Posterior cingulate gyrus (tissue), 11 donors: ENCODE data around the gene WDR43.

ENCODE experiments used
- DNase-seq, 10 donors: peaks; one replicate each; pipeline versions ENCODE4 v3.0.0 to v3.0.0-alpha.2; 2020 to 2021; ENCODE audit warnings: mixed read lengths in 3 of 10
- intact Hi-C: fragments of 100-400 bp; cut with DNase I; formaldehyde crosslinking; loops from one replicate; pipeline ENCODE4 v1.15.1; 2023

WDR43 gene, protein sequence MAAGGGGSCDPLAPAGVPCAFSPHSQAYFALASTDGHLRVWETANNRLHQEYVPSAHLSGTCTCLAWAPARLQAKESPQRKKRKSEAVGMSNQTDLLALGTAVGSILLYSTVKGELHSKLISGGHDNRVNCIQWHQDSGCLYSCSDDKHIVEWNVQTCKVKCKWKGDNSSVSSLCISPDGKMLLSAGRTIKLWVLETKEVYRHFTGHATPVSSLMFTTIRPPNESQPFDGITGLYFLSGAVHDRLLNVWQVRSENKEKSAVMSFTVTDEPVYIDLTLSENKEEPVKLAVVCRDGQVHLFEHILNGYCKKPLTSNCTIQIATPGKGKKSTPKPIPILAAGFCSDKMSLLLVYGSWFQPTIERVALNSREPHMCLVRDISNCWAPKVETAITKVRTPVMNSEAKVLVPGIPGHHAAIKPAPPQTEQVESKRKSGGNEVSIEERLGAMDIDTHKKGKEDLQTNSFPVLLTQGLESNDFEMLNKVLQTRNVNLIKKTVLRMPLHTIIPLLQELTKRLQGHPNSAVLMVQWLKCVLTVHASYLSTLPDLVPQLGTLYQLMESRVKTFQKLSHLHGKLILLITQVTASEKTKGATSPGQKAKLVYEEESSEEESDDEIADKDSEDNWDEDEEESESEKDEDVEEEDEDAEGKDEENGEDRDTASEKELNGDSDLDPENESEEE

DNA sequence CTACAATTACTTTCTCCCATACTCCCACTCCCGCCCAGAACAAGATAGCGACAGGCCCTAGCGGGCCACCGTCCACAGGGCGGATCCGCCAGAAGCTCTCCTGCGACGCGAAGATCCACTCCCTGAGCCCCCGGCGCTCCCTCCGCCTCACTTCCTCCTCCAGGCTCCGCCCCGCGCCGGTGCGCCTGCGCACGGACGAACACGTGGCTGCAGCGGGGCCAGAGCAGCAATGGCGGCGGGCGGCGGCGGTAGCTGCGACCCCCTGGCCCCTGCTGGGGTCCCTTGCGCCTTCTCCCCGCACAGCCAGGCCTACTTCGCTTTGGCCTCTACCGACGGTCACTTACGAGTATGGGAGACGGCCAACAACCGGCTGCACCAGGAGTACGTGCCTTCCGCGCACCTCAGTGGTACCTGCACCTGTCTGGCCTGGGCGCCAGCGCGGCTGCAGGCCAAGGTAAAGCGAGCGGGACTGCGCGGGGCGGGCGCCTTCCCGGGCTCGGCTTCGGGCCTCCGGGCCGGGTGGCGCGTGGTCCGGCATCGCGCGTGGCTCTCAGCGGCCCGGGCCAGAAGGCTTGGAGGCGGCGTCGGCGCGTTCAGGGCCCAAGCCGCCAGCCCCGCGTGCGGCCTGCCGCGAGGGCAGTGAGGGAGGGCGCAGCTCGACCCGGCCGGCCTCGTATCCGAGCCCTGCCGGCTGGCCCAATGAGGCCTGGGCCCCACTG lies at the start of gene WDR43:
TSS of gene WDR43 (plus strand) at position 198 of the 719 bp plus-strand sequence. CDS start at position 230, 32 bp downstream.
- intact Hi-C loops: loop anchor here (2.0 kb wide), 1 partner anchor 24 kb away; the partner anchor contains the start of gene TRMT61B
- DNase-seq: peak; percentile 92 to 100 (median 97)

DNA sequence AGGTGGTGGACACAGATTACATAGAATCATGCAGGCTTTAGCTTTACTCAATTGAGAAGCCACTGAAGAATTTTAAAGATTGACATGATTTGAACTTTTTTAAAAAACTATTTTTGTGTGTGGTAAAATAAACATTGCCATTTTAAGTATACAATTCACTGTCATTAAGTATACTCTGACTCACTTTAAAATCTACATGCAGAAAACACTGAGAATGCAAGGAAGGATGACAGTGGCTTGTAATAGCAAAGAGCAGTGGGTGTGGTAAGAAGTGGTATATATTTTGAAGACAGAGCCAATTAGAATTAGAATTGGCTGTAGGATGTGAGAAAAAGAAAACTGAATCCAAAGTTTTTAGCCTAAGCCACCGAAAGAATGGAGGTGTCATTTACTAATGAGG lies 39.3 kb upstream of the WDR43 start:
- intact Hi-C loops: no loop called here
- no peak for DNase-seq

DNA sequence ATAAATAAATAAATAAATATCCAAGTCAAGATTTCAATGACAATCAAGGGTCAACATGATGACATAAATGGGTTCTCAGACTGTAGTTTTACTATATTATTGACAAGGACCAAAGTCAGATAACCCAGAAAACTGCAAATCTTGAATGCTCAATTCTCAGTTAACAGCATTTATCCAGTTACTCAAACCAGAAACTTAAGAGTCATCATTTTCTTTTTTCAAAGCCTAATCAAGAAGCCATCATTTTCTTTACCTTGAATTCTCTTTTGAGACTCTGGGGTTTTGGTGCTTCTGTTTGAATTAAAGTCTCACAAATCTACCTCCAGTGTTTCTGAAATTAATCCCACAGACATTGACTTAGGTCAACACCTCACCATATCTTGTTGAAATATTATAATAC lies 38.5 kb upstream of the WDR43 start:
- no peak for DNase-seq
- intact Hi-C loops: no loop called here

DNA sequence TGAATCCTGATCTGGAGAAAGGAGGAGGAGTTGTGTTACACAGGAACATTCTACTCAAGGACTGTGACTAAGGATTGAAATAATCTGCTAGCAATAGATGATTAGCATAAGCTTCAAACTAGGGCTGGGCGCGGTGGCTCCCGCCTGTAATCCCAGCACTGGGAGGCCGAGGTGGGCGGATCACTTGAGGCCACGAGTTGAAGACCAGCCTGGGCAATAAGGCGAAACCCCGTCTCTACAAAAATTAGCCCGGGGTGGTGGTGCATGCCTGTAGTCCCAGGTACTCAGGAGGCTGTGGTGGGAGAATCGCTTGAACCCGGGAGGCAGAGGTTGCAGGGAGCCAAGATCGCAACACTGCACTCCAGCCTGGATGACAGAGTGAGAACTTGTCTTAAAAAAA lies 25.9 kb upstream of the WDR43 start:
- no peak for DNase-seq
- intact Hi-C loops: no loop called here

DNA sequence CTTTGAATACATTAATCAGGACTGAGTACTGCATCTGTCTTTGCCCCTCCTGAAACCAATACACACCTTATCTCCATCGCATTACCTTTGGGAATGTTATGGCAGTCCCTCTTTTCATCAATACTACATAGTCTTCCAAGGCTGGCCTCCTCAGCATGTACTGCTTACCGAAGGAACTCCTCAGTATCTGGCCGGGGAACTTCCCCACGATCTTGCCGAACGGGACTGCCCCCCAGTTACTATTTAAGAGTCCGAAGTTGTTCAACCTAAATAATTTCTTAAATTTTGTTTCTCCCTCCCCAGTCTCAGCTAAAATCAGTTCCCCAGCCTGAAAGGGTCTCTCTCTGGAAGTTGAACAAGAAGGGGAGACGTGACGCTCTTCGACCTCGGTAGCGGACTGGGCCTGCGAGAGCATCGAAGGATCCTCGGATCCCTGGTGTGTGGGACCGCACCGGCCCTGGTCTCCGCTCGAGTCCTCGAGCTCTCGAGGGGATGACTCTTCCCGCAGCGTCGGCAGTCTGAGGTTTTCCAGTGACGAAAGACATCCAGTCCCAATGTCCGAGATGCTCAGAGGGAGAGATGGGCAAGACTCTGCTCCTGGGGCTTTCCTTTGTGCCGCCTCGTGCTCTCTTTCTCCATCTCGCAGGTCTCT lies 24.8 kb upstream of the WDR43 start:
- intact Hi-C loops: loop anchor here (2.0 to 10.0 kb wide), 3 partner anchors 25 to 305 kb away; partner anchors contain the start of gene WDR43
- DNase-seq: peak in 1 of 10 donors; percentile 9

DNA sequence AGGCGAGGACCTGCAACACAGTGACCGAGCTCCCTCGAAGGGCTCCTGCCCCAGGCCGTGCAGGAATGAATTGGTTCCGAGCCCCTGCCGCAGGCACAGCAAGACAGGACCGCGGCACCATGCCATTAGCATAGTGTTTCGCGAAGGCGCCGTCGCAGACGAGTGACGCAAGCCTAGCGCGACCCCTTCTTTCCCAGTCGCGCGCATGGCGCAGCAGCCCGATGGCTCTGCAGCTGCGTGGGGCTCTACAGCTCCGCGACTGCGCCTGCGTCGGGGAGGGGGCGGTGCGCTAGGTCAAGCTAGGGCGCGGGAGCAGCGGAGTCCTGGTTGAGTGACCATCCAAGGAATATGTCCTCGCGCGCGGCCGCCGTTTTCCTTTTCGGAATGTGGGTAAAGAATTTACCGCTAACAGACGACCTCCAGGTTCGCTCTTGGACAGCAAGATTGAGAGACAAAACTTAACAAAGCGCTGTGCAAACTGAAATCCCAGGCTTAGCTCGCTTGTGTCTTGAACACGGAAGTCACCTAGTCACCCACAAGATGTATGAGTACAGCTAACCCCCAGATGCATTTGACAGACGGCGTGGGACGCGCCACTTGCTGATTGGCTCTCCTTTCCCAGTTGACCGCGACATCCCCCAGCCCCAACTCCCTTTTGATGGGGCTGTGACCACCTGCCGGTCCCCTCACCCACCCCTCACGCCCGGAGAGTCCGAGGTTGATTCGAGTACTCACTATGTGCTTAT lies 24.1 kb upstream of the WDR43 start, which contains the start of gene TRMT61B:
TSS of gene TRMT61B (minus strand) at position 164 of the 746 bp plus-strand sequence. CDS start at position 132, 32 bp downstream.
- DNase-seq: peak; percentile 93 to 99 (median 96)
- intact Hi-C loops: loop anchor here (2.0 to 10.0 kb wide), 3 partner anchors 24 to 306 kb away; partner anchors contain the start of gene WDR43

DNA sequence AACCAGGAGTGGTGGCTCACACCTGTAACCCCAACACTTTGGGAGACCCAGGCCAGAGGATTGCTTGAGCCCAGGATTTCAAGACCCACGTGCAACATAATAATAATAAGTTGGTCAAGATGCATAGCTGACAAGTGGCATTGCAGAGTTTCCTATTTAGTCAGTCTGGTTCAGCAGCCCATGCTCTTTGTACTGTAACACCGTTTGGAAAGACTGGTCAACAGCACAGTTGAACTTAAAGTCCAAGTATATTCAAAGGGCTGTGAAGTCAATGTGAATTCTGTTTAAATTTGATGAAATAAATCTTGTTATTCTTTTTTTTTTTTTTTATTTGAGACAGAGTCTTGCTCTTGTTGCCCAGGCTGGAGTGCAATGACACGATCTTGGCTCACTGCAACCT lies 22.8 kb upstream of the WDR43 start:
- intact Hi-C loops: loop anchor here (2.0 to 10.0 kb wide), 3 partner anchors 23 to 307 kb away; partner anchors contain the start of gene WDR43
- DNase-seq: no peak

DNA sequence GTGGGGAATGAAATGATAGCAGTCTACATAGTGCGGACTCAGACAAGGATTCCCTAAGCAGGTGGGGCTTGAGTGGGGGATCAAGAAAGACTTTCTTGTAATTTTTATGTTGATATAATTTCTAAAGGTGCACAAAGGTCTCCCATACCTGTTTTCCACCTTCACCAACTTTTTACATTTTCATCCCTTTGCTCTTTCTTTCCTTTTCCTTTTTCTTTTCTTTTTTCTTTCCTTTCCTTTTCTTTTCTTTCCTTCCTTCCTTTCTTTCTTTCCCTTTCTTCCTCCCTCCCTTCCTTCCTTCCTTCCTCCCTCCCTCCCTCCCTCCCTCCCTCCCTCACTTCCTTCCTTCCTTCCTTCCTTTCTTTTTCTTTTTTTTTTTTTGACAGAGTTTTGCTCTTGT lies 14.3 kb upstream of the WDR43 start:
- DNase-seq: no peak
- intact Hi-C loops: no loop called here

DNA sequence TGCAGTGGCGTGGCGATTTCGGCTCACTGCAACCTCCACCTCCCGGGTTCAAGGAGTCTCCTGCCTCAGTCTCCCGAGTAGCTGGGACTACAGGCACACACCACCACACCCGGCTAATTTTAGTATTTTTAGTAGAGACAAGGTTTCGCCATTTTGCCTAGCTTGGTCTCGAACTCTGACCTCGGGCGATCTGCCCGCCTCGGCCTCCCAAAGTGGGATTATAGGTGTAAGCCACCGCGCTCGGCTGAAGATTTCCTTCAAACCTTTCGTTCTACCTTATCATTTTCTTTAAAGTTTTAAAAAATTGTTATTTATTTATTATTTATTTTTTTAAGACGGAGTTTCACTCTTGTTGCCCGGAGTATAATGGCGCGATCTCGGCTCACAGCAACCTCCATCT lies 979 bp upstream of the WDR43 start:
- DNase-seq: peak in 1 of 10 donors; percentile 72
- intact Hi-C loops: no loop called here

DNA sequence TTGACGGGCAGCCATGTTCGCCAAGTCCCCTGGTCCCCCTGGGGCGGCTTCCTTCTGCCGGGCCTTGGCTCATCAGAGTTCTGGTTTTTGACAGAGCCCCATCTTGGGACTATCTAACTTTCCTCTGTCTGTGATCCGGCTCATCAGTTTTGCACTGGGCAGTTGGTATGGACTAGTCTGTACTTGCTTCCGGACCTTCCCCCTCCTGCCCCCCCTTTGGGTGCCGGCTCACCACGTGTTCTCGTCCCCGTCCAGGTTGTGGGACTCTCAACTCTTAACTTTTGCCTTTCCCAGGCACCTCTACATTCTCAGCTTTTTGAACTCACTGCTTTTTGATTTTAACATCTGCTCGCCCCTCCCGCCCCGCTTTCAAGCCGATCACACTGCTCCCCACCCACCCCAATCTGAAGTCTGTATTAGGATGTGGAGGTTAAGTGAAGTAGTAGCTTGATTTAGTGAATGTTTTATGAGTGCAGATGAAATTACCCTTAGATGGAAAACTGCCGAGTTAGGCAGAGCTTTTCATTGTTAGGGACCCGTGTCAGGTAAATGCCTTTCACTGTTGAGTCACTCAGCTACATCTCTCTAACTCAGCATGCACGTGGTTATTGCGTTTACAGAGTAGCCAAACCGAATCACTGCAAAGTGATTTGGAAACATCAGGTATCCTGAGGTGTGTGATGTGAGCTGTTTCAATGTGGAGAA lies 874 bp downstream of the WDR43 start:
- intact Hi-C loops: loop anchor here (2.0 kb wide), 1 partner anchor 25 kb away; the partner anchor contains the start of gene TRMT61B
- peak in 1 of 10 donors; percentile 20 for DNase-seq

DNA sequence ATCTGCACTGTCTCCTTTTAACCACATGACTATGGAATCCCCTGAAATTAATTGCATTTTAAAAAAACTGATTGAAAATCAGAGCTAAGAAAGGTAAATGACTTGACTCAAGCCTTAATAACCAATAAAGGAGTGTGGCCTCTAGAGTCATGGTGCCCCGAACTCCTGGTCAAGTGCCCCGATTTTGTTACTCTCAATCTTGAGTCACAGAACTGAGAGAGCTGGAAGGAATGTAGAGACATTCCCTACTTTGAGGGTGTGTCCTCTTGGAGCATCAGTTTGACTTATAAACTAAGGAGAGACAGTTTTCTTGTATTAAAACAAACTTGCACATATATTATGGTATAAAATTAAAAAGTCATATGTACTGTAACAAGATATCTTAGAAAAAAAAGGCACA lies 2.4 kb downstream of the WDR43 start:
- intact Hi-C loops: no loop called here
- DNase-seq: no peak

DNA sequence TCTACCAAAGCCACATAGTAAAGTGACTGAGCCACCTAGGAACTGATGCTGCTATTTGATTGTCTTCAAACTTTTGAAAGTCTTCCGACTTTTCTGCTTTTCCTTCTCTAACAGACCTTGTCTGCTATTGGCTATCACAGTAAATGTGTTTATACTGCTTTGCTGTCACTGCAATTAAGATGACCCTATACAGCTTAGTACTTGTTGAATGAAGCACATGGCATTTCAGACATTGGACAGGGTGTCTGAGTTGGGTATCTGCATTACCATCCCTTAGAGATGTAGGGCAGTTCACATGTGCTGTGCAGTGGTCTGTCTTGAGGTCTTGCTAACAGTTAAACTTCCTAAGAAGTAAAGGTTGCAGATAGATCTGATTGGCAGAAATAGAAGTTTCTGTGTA lies 3.6 kb downstream of the WDR43 start:
- no peak for DNase-seq
- intact Hi-C loops: no loop called here

DNA sequence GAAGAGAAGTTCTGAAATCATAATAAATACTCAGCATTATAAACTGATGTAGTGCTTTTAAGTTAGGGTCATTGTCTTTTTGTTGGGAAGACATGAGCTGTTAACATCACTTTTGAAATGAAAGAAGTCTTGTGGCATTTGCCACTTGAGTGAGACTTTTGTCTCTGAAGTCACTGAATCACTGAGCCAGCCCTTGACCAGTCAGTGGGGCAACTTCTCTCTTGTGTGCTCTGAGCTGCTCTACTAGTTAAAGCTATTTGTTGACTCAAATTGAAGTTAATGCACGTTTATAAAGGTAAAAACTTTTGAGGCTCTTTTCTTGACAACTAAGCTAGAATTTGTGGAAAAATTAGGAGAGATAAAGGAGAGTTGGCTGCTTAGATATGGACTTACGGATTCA lies 6.7 kb downstream of the WDR43 start:
- intact Hi-C loops: no loop called here
- DNase-seq: no peak

DNA sequence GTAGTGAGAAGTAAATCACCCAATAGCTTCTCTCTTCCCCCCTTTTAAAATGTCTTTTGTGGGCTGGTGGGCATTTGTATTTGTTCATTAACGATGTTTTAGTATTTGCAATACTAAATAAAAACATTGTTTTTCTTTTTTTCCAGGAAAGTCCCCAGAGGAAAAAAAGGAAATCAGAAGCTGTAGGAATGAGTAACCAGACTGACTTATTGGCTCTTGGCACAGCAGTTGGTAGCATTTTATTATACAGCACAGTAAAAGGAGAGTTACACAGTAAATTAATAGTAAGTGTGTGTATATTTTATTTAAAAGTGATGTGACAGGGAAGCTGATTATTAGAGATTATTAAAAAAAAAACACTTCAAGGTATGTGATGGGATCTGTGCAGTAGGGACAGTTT lies 7.4 kb downstream of the WDR43 start:
- intact Hi-C loops: no loop called here
- no peak for DNase-seq

DNA sequence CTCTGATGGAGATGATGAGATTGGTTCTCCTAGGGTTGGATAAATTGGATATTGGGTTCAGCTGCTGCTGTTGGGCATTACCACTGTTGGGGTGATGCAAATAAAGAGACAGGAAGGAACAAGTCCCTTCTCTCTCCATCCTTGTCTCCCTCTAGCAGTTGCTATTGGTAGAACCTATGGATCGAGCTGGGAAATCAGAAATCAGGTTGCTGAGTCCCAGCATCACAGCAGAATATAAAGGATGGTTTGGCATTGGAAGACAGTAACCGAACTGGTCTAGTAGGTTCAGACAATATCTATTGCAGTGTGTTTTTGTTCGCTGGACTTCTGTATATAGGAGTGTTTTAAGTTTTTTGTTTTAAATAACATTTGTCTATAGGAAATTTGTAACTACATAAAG lies 8.1 kb downstream of the WDR43 start:
- intact Hi-C loops: no loop called here
- DNase-seq: no peak

DNA sequence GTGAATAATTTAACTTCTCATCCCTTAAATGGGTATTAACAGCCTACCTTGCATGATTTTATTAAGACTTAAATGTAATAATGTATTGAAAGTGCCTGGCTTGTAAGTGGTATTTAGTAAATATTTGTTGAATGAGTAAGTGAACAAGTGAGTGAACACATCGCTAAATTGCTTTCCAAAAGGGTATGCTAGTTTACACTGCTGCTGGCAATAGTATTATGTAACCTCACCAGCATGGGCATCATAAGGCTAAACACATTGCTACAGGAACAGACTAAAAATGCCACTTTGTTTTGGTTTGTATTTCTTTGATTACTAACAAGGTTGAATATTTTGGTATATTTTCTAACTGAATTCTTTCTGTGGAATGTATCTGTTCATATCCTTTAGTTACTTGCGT lies 9.8 kb downstream of the WDR43 start:
- intact Hi-C loops: no loop called here
- no peak for DNase-seq

DNA sequence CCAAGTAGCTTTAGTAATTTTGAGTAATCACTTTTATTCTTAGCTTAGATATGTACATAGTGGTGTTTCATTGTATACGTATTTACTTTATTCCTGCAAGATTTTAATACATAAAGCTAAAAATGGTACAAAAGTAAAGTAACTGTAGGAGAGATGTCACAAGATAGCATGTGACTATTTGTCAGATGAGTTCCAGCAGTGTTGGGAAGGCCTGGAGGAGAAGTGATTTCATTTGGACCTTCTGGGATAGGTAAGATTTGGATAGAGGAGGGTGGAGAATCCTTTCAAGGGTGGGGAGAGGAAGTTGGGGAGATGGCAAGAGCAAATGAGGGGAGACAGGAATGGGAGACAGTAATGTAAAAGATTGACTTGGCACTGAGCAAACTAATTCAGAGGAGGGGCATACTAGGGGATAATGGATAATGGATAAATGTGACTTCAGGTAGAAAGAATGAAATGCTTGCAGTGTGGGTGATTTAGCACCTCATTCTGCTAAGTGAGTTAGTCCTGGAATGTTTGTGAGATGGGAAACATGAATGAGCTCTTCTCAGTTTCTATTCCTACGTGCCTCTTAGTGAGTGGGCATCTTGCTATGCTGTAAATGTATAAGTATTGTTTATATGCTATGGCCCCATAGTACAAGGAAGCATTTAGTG lies 10.5 kb downstream of the WDR43 start:
- no peak for DNase-seq
- intact Hi-C loops: no loop called here

DNA sequence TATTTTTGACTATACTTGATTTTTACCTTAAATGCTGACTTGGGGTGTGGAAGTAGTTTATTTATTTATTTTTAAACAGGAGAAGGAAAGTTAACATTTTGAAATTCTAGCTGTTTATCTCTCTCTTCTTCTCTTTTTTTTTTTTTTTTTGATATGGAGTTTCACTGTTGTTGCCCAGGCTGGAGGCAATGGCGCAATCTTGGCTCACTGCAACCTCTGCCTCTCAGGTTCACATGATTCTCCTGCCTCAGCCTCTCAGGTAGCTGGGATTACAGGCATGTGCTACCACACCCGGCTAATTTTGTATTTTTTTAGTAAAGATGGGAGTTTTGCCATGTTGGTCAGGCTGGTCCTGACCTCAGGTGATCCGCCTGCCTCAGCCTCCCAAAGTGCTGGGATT lies 11.1 kb downstream of the WDR43 start:
- intact Hi-C loops: no loop called here
- DNase-seq: no peak
